ENCODE results near the gene CHMP6.
"Not testable (repeated sequence)": the region's sequence is repeated elsewhere in the genome, so short reads cannot be mapped to it uniquely, and the experiment has no call there.

CHMP6 gene

DNA sequence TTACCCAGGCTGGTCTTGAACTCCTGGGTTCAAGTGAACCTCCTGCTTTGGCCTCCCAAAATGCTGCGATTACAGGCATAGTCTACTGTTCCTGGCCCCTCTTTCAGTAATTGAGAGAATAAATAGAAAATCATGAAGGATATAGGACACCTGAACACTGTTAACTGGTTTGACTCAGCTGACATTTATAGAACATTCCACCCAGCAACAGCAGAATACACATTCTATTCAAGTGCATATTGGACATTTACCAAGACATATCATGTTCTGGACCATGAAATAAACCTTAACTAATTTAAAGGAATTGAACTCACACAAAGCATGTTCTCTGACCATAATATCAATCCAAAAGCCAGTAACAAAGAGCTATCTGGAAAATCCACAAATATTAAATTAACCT lies 23.5 kb downstream of the CHMP6 start:
- DNase-seq = no peak

GRCh38 chr17:81016575-81016974 lies 24.9 kb downstream of the CHMP6 start:
- no peak for DNase-seq

- not testable (repeated sequence) for DNase-seq
Measured at GRCh38 chr17:81017330-81017729, 25.7 kb downstream of the CHMP6 start.

GRCh38 chr17:81018044-81018802 lies 26.6 kb downstream of the CHMP6 start:
- DNase-seq = no peak

DNA sequence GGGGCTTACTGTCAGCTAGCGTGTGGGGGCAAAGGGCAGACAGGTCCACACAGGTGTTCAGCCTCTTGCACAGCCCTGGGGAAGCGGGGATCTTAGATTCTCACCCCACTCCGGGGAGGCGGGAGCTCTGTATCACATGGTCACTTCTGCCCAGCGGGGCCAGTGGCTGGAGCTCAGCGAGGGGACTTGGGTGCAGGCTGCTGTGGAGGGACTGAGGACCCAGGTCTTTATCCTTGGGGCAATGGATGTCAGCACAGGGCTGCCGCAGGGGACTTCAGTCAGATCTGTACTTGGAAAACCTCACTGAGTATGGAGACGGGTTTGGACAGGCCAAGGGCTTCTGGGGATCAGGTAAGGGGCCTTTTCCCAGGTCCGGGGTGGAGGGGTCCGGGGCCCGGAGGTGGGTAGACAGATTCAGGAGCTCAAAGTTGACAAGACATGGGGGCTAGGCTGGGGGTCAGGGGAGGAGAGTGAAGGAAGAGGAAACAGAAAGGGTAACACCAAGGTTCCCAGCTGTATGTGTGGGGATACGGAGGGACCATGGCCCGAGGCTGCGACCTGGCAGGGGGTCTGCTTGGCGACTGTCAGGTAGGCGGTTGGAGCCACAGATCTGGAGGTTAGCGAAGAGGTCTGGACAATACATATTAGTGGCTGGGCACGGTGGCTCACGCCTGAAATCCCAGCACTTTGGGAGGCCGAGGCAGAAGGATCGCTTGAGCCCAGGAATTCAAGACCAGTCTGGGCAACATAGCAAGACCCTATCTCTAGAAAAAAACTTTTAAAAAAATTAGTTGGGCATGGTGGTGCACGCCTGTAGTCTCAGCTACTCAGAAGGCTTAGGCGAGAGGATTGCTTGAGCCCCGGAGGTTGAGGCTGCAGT lies 28.2 kb downstream of the CHMP6 start:
- peak; percentile 57 for DNase-seq

DNA sequence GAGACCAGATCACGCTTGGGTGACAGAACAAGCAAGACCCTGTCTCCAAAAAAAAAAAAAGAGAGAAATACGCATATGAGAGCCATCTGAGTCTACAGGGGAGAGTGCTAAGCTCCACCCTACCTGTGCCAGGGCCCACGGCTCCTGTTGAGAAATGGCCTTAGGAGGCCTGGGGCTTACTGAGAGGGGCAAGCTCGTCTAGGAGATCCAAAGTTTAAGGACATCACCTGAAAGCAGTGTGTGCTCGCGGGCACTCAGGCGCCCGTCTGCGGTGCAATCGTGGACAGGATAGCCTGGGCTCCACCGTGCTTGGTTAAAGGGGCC lies 28.8 kb downstream of the CHMP6 start:
- no peak for DNase-seq

- DNase-seq = peak; percentile 58
Measured at GRCh38 chr17:81020767-81021497, 29.3 kb downstream of the CHMP6 start.

- no peak for DNase-seq
Measured at GRCh38 chr17:81021531-81022343, 30.1 kb downstream of the CHMP6 start.

DNA sequence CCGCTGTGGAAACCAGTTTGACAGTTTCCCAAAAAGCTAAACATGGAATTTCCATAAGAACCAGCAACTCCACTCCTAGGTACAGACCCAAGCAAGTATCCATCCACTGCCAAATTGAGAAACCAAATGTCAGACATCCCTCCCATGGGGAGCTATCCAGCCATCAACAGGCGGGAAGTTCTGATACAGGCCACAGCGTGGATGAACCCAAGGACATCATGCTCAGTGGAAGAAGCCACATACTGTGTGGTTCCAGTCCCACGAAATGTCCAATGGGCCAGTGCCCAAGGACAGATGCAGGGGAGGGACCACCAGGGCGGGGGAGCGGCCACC lies 30.7 kb downstream of the CHMP6 start:
- no peak for DNase-seq

GRCh38 chr17:81025065-81025740 lies 33.6 kb downstream of the CHMP6 start:
- DNase-seq = no peak

- DNase-seq = peak; percentile 53
Measured at GRCh38 chr17:81025741-81026129, 34.1 kb downstream of the CHMP6 start.

GRCh38 chr17:81026266-81027036 lies 34.8 kb downstream of the CHMP6 start:
- DNase-seq = peak; percentile 55

- peak; percentile 49 for DNase-seq
Measured at GRCh38 chr17:81027038-81027437, 35.4 kb downstream of the CHMP6 start.

- peak; percentile 51 for DNase-seq
Measured at GRCh38 chr17:81027591-81028505, 36.2 kb downstream of the CHMP6 start.

GRCh38 chr17:81028506-81028858 lies 36.8 kb downstream of the CHMP6 start:
- no peak for DNase-seq

GRCh38 chr17:81029859-81030258 lies 38.2 kb downstream of the CHMP6 start:
- no peak for DNase-seq

DNA sequence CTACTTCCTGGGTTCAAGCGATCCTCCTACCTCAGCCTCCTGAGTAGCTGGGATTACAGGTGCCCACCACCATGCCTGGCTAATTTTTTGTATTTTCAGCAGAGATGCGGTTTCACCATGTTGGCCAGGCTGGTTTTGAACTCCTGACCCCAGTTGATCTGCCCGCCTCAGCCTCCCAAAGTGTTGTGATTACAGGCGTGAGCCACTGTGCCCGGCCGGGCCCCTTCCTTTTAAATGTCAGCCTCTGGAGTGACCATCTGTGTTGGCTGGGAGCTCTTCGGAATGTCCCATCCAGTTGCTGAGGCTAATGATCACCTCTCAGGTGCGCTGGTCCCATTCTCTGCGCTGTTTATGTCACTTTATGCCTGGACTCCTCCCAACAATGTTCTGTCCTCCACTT lies 38.7 kb downstream of the CHMP6 start:
- not testable (repeated sequence) for DNase-seq

DNA sequence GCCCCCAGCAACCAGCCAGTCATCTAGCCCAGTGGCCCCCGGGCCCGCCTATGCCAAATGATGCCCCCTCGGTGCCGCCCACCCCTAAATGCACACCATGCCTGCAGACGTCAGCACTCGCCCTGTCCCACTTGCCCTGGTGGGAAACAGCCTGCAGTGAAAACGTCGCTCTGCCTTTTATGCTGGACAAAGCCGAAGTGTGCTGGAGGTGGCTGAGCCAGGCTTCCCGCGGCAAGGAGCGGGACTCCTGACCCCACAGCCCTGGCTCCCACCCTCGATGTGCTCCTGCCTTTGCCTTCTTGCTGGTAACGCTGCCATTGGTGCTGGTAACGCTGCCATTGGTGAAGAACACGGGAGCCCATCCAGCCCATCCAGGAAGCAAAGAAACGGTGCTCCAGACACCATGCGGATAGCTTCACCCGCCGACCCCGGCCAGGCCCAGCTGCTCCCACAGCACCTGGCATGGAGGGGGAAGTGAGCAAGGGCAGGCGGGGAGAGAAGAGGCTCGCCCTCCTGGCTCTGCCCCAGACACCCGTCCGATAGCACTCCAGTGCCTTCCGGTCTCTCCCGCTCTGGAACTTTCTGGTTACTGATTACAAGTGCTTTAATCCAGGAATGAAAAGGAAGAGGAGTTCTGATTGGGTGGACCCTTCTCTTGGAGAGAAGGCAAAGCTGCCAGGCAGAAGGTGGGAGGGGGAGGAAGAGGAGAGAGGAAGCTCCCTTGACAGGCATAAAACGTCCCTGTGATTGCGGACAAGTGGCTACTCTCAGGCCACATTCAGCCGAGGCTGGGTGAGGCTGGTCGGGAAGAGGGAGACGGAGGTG lies 39.3 kb downstream of the CHMP6 start:
- peak; percentile 54 for DNase-seq
